HEK293T (cell line): ENCODE measurements around the gene H1-8.

Experiments
- CTCF ChIA-PET: fragments of 350-600 bp; formaldehyde crosslinking; extraction: SDS; loops from one replicate; lab custom pipeline; 2021; ENCODE audit warnings: antibody characterized with exemption, inconsistent platforms; lab: Yijun Ruan, JAX
- POLR2A ChIA-PET: fragments of 350-600 bp; formaldehyde crosslinking; extraction: SDS; loops from one replicate; lab custom pipeline; 2020; ENCODE audit warnings: antibody characterized with exemption, inconsistent platforms; lab: Yijun Ruan, JAX
- DNase-seq: peaks from one replicate; pipeline ENCODE4 v3.0.0; 2012; ENCODE audit warnings: mixed read lengths; ENCODE audit errors: extremely low spot score
- ARNT ChIP-seq: fragments of 450-650 bp; IDR thresholded peaks from 2 replicates; pipeline ENCODE4 v1.6.1; 2017; ENCODE audit warnings: mild to moderate bottlenecking
- BHLHE40 ChIP-seq: fragments of 450-650 bp; IDR thresholded peaks from 2 replicates; pipeline ENCODE4 v1.6.1; 2016; ENCODE audit warnings: mild to moderate bottlenecking, moderate library complexity, borderline replicate concordance
- CTBP1 ChIP-seq: fragments of 450-650 bp; IDR thresholded peaks from 2 replicates; pipeline ENCODE4 v1.6.1; 2016; ENCODE audit warnings: borderline replicate concordance
- ELF4 ChIP-seq: fragments of 450-650 bp; IDR thresholded peaks from 2 replicates; pipeline ENCODE4 v1.6.1; 2017; ENCODE audit warnings: antibody characterized with exemption
- FOXA1 ChIP-seq: fragments of 450-650 bp; IDR thresholded peaks from 2 replicates; pipeline ENCODE4 v1.6.1; 2016; ENCODE audit warnings: mild to moderate bottlenecking
- FOXK2 ChIP-seq: fragments of 450-650 bp; IDR thresholded peaks from 2 replicates; pipeline ENCODE4 v1.6.1; 2016; ENCODE audit warnings: mild to moderate bottlenecking
- FOXM1 ChIP-seq: fragments of 450-650 bp; IDR thresholded peaks from 2 replicates; pipeline ENCODE4 v1.6.1; 2017; ENCODE audit warnings: mild to moderate bottlenecking, borderline replicate concordance
- HDGF ChIP-seq: fragments of 450-650 bp; IDR thresholded peaks from 2 replicates; pipeline ENCODE4 v1.6.1; 2017; ENCODE audit warnings: antibody characterized with exemption, borderline replicate concordance
- L3MBTL2 ChIP-seq: fragments of 450-650 bp; conservative IDR thresholded peaks from 2 replicates; pipeline ENCODE4 v1.6.1; 2016; ENCODE audit warnings: mild to moderate bottlenecking
- LEF1 ChIP-seq: fragments of 450-650 bp; IDR thresholded peaks from 2 replicates; pipeline ENCODE4 v1.6.1; 2017; ENCODE audit warnings: mild to moderate bottlenecking, borderline replicate concordance
- NFRKB ChIP-seq: fragments of 450-650 bp; IDR thresholded peaks from 2 replicates; pipeline ENCODE4 v1.6.1; 2016; ENCODE audit warnings: mild to moderate bottlenecking, moderate library complexity
- PKNOX1 ChIP-seq: fragments of 450-650 bp; IDR thresholded peaks from 2 replicates; pipeline ENCODE4 v1.6.1; 2016
- SP1 ChIP-seq: fragments of 450-650 bp; IDR thresholded peaks from 2 replicates; pipeline ENCODE4 v1.6.1; 2017
- SUZ12 ChIP-seq: fragments of 450-650 bp; IDR thresholded peaks from 2 replicates; pipeline ENCODE4 v1.6.1; 2016; ENCODE audit warnings: mild to moderate bottlenecking
- TARDBP ChIP-seq: fragments of 450-650 bp; IDR thresholded peaks from 2 replicates; pipeline ENCODE4 v1.6.1; 2016
- ZNF384 ChIP-seq: fragments of 450-650 bp; IDR thresholded peaks from 2 replicates; pipeline ENCODE4 v1.6.1; 2016

Gene H1-8

GRCh38 chr3:129533406-129533805, 9.6 kb upstream of the H1-8 start:
- no peak for DNase-seq
- TF ChIP-seq ARNT: no peak
- TF ChIP-seq L3MBTL2: no peak
- TF ChIP-seq FOXA1: no peak
- TF ChIP-seq NFRKB: no peak
- TF ChIP-seq PKNOX1: no peak
- no peak for TF ChIP-seq FOXK2
- no peak for TF ChIP-seq ELF4
- no peak for TF ChIP-seq HDGF
- no peak for TF ChIP-seq TARDBP
- ChIA-PET CTCF (no interaction called here), POLR2A (no interaction called here)

- POLR2A ChIA-PET: interaction anchor here (0.6 kb wide), 1 partner anchor 8 kb away, joined by 3 read pairs; no protein-coding TSS in a partner anchor
- DNase-seq: no peak
- TF ChIP-seq FOXA1: no peak
- TF ChIP-seq CTBP1: no peak
- no peak for TF ChIP-seq ELF4
- no peak for TF ChIP-seq LEF1
- TF ChIP-seq ARNT: no peak
- TF ChIP-seq HDGF: no peak
- no peak for TF ChIP-seq ZNF384
- TF ChIP-seq FOXK2: no peak
- TF ChIP-seq SP1: no peak
- no peak for TF ChIP-seq BHLHE40
- TF ChIP-seq SUZ12: no peak
- no peak for TF ChIP-seq NFRKB
- CTCF ChIA-PET: no interaction called here
These were observed 8.4 kb upstream of the H1-8 start for GRCh38 chr3:129534428-129535027.

- DNase-seq: no peak
- ChIA-PET CTCF (no interaction called here), POLR2A (interaction anchor here (0.6 kb wide), 1 partner anchor 9 kb away, joined by 3 read pairs; no protein-coding TSS in a partner anchor)
- TF ChIP-seq PKNOX1 (no peak), TARDBP (no peak), BHLHE40 (no peak), ARNT (no peak), LEF1 (no peak), NFRKB (no peak), FOXK2 (no peak), HDGF (no peak), ELF4 (no peak), SP1 (no peak), SUZ12 (no peak), FOXM1 (no peak), ZNF384 (no peak), FOXA1 (no peak)
These were observed 7.9 kb upstream of the H1-8 start for GRCh38 chr3:129535075-129535474.

GRCh38 chr3:129536374-129536667, 6.7 kb upstream of the H1-8 start:
- ChIA-PET POLR2A (no interaction called here), CTCF (no interaction called here)
- TF ChIP-seq NFRKB (no peak), TARDBP (no peak), PKNOX1 (no peak), ARNT (no peak), CTBP1 (no peak), FOXM1 (no peak), SUZ12 (no peak), HDGF (no peak), BHLHE40 (no peak), ELF4 (no peak), L3MBTL2 (no peak), SP1 (no peak), FOXA1 (no peak), FOXK2 (no peak), ZNF384 (no peak), LEF1 (no peak)
- DNase-seq: no peak

- no peak for DNase-seq
- TF ChIP-seq NFRKB: no peak
- no peak for TF ChIP-seq ARNT
- no peak for TF ChIP-seq CTBP1
- no peak for TF ChIP-seq BHLHE40
- no peak for TF ChIP-seq LEF1
- no peak for TF ChIP-seq PKNOX1
- TF ChIP-seq SUZ12: no peak
- TF ChIP-seq FOXK2: no peak
- TF ChIP-seq FOXA1: no peak
- ChIA-PET CTCF (interaction anchor here (0.7 kb wide), 1 partner anchor 153 kb away, joined by 3 read pairs; no protein-coding TSS in a partner anchor), POLR2A (no interaction called here)
These were observed 6.2 kb upstream of the H1-8 start for GRCh38 chr3:129536804-129537203.

- no peak for TF ChIP-seq SUZ12
- no peak for TF ChIP-seq LEF1
- no peak for TF ChIP-seq BHLHE40
- no peak for TF ChIP-seq ARNT
- TF ChIP-seq FOXM1: no peak
- no peak for TF ChIP-seq CTBP1
- TF ChIP-seq NFRKB: no peak
- TF ChIP-seq TARDBP: no peak
- POLR2A ChIA-PET: interaction anchor here (1.0 kb wide), 1 partner anchor 10 kb away, joined by 4 read pairs; no protein-coding TSS in a partner anchor
- CTCF ChIA-PET: no interaction called here
- no peak for DNase-seq
These were observed 3.8 kb upstream of the H1-8 start for GRCh38 chr3:129539206-129539605.
